ENCODE results near the gene SERPINI1.

GRCh38 chr3:167821248-167821805 is 85.8 kb downstream of the SERPINI1 start:
- TF ChIP-seq POLR2B (IDR thresholded peaks at IDR 0.05; ENCODE audit: low read depth, partially characterized antibody) (no peak), RB1 (IDR thresholded peaks at IDR 0.05; ENCODE audit: low read depth) (no peak), KDM4B (IDR thresholded peaks at IDR 0.05; ENCODE audit: borderline replicate concordance in 2 of 2, low read depth in 1 of 2) (no peak), NR2C2 (CRISPR knock-in tag; IDR thresholded peaks at IDR 0.05) (no peak), NR2C2 (tag; IDR thresholded peaks at IDR 0.05) (no peak), JUNB (CRISPR knock-in tag; conservative IDR thresholded peaks at IDR 0.05) (no peak), CBX3 (IDR thresholded peaks at IDR 0.05; ENCODE audit: borderline replicate concordance in 1 of 2, low read length in 2 of 2) (no peak)

All from K562 (cell line).